ENCODE results near the gene SCD5. TPM values are rescaled to one million over a fixed set of nuclear protein-coding genes. Genes with fewer than 3 reads are reported as not detected.

SCD5 gene
- total and polyA plus RNA-seq, 2 of the 8 experiments (the other 6 are each of a cell fraction or from before 2014, with no cell fraction given) = 0.92 to 1.2 TPM

DNA sequence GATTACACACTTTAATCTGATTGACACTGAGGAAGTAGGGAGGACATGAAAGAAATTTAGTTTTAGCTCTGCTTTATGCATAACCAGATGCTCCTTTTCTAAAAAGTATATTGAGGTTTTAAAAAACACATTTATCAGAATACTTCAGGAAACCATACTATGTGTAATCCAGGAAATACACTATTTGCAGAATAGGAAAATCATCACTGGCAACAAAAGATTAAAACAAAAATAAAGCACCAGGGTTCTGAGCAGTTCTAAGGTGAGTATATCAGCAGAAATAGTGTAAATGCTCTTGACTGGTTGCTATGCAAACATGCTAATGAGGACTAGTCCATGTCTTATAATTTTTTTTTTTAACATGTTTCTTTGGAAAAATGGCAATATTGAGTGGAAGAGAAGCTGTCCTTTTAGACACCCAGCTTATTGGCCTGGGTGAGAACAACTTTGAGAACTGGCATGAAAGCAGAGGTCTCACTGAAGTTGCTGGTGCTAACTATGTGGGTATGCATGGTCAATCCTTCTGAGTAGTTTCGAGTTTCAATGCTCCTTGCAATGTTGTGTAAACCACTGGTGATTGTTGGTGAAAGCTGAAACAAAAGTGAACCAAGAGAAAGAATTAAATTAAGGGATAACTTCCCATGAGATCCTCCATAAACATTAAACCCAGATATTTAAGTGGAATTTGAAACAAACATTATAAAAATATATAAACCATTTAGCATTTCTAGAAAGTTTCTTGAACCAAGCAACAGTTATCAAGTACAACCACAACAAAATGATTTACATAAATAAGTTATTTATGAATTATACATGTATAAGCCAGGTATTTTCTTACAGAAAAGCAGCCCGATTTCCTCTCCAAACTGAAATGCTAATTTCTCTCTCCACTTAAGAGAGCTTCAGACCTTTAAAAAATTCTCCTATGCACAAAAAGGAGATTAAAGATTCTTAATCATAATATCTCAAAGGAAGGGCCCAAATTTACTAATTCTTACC is 20.4 kb upstream of the SCD5 start:
- H3K79me1 ChIP-seq (ENCODE audit: low read depth, low read length) = no peaks in the 10 kb centered on the region
- H2BK15ac ChIP-seq (ENCODE audit: low read length) = no peak overlapping the region
- H4K5ac ChIP-seq (ENCODE audit: insufficient read length, low read depth, low read length) = no peak overlapping the region
- peaks cover 0 to 6% (median 3%) of the 10 kb centered on the region in 4 experiments; a peak in 4 of 7 replicates for H3K27me3 ChIP-seq (replicated peaks in 1 of 4; ENCODE audit: control insufficient read depth in 3 of 4, extremely low read depth in 1 of 4, insufficient read depth in 3 of 4, low read length in 3 of 4)
- H4K8ac ChIP-seq (ENCODE audit: extremely low read depth, insufficient read depth, low read length) = no peak overlapping the region
- H3K18ac ChIP-seq (ENCODE audit: extremely low read depth, low read length) = no peak overlapping the region
- no peak overlapping the region for H2AFZ ChIP-seq (ENCODE audit: low read length)
- no peaks in the 10 kb centered on the region for H3K23me2 ChIP-seq (ENCODE audit: low read depth, low read length)
- H2BK120ac ChIP-seq (replicated peaks; ENCODE audit: low read depth, low read length) = no peak overlapping the region
- no peak overlapping the region for H3K4me3 ChIP-seq (ENCODE audit: extremely low read depth in 1 of 4, insufficient read depth in 2 of 4, low read depth in 3 of 4, low read length in 4 of 4)
- no peak overlapping the region for H2BK20ac ChIP-seq (ENCODE audit: low read length)
- FAIRE-seq (no peak), DNase-seq (ENCODE audit: low read depth in 1 of 2, low spot score in 2 of 2) (no peak)
- H3K4me1 ChIP-seq (replicated peaks in 1 of 4; ENCODE audit: control insufficient read depth in 3 of 4, insufficient read depth in 4 of 4, low read length in 3 of 4) = no peaks in the 10 kb centered on the region
- peaks cover 10 to 51% (median 34%) of the 10 kb centered on the region in 4 experiments; a peak in 7 of 8 replicates for H3K36me3 ChIP-seq (ENCODE audit: control insufficient read depth in 2 of 4, insufficient read depth in 4 of 4, low read length in 3 of 4)
- no peak overlapping the region for H3K23ac ChIP-seq (ENCODE audit: insufficient read length)
- H2AK5ac ChIP-seq (ENCODE audit: low read depth, low read length) = no peak overlapping the region
- ChIA-PET CTCF (ENCODE audit: partially characterized antibody) (interaction anchor here (0.7 kb wide), 1 partner anchor 76 kb away, joined by 3 read pairs; no protein-coding TSS in a partner anchor), POLR2A (ENCODE audit: partially characterized antibody) (interaction anchor here (1.8 kb wide), 1 partner anchor 19 kb away, joined by 4 read pairs; no protein-coding TSS in a partner anchor)
- no peak overlapping the region for H4K91ac ChIP-seq (replicated peaks; ENCODE audit: insufficient read length, low read length)
- no peaks in the 10 kb centered on the region for H3K9me3 ChIP-seq (ENCODE audit: insufficient read depth in 2 of 2, low read depth in 1 of 2, low read length in 1 of 2)
- no peaks in the 10 kb centered on the region for H3K79me2 ChIP-seq (ENCODE audit: control insufficient read depth in 1 of 2, insufficient read depth in 2 of 2, low read length in 2 of 2)
- WGBS, 2 experiments (ENCODE audit: extremely low coverage in 1 of 2, insufficient coverage in 1 of 2, insufficient read length in 1 of 2, insufficient replicate concordance in 2 of 2, low coverage in 1 of 2, low lambda C conversion rate in 2 of 2, missing lambda C conversion rate in 1 of 2) = 72% methylated on average over 2 of the region's 2 CpGs; no CpG with 5 or more reads in 1 of the 2 experiments
- no peak overlapping the region for H3K9ac ChIP-seq (replicated peaks in 1 of 4; ENCODE audit: extremely low read depth in 1 of 4, low read depth in 3 of 4, low read length in 3 of 4)
- no peak overlapping the region for H3K4me2 ChIP-seq (ENCODE audit: insufficient read depth in 1 of 2, low read depth in 2 of 2, low read length in 2 of 2)
- H2BK12ac ChIP-seq (ENCODE audit: low read depth, low read length) = no peak overlapping the region
- no peak overlapping the region for H3K14ac ChIP-seq (ENCODE audit: insufficient read length)
- H3K4ac ChIP-seq (replicated peaks; ENCODE audit: insufficient read length, low read depth, low read length) = no peak overlapping the region
- H2BK5ac ChIP-seq (ENCODE audit: low read depth, low read length) = no peak overlapping the region
- H3K27ac ChIP-seq (ENCODE audit: low read depth, low read length) = no peak overlapping the region
- no peak overlapping the region for H3K56ac ChIP-seq (replicated peaks; ENCODE audit: insufficient read length, low read depth, low read length)
- H4K20me1 ChIP-seq (replicated peaks in 1 of 2; ENCODE audit: control insufficient read depth in 1 of 2, insufficient read depth in 2 of 2, low read length in 2 of 2) = peaks cover 2 to 8% of the 10 kb centered on the region in 2 experiments
- TF ChIP-seq SP4 (IDR thresholded peaks at IDR 0.05; ENCODE audit: low read length) (no peak), MAFK (IDR thresholded peaks at IDR 0.05; ENCODE audit: low read depth, low read length) (no peak), CHD2 (IDR thresholded peaks at IDR 0.05; ENCODE audit: low read length) (no peak), TCF12 (IDR thresholded peaks at IDR 0.05; ENCODE audit: low read depth, low read length) (no peak), JUN (IDR thresholded peaks at IDR 0.05; ENCODE audit: low read depth, low read length) (no peak), BRCA1 (IDR thresholded peaks at IDR 0.05; ENCODE audit: low read depth, low read length) (no peak), EGR1 (IDR thresholded peaks at IDR 0.05; ENCODE audit: borderline replicate concordance, low read depth, low read length) (no peak), SRF (IDR thresholded peaks at IDR 0.05; ENCODE audit: low read depth, low read length) (no peak), BCL11A (IDR thresholded peaks at IDR 0.05; ENCODE audit: low read depth in 2 of 2, low read length in 2 of 2) (no peak)
- TF ChIP-seq, protein P1, sequence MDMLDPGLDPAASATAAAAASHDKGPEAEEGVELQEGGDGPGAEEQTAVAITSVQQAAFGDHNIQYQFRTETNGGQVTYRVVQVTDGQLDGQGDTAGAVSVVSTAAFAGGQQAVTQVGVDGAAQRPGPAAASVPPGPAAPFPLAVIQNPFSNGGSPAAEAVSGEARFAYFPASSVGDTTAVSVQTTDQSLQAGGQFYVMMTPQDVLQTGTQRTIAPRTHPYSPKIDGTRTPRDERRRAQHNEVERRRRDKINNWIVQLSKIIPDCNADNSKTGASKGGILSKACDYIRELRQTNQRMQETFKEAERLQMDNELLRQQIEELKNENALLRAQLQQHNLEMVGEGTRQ (IDR thresholded peaks at IDR 0.05; ENCODE audit: low read length) = no peak
